ENCODE results near the gene SHISA4.
"Not testable (repeated sequence)": the region's sequence is repeated elsewhere in the genome, so short reads cannot be mapped to it uniquely, and the experiment has no call there.

The SHISA4 gene, protein sequence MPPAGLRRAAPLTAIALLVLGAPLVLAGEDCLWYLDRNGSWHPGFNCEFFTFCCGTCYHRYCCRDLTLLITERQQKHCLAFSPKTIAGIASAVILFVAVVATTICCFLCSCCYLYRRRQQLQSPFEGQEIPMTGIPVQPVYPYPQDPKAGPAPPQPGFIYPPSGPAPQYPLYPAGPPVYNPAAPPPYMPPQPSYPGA

DNA sequence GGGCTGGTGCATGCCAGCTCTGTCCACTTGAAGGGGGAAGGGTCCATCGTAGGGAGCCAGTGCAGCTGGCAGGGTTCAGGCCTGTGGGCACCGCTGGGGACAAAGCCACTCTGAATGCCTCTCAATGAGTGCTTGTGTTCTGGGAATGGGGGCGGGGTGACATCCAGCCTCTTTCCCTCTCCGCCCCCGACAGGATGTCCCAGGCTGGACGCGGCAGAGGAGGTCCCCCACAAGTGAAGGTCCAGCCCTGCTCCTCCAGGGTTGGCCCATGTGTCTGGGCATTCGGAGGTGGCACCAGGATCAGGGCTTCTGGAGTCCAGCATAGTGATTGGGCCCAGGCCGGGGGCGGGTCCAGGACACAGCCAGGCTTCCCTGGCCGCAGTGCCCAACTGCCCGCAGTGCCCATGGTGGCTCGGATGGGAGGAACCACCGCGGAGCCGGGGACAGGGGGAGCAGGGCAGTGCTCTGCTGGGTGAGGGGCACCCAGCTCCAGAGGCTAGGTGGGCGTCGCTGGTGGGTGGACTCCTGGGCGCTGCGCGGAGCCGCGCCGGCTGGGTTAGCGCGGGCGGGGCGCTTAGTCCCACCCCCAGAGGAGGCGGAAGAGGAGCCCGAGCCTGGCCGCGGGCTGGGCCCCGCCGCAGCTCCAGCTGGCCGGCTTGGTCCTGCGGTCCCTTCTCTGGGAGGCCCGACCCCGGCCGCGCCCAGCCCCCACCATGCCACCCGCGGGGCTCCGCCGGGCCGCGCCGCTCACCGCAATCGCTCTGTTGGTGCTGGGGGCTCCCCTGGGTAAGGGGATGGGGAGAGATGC, at the start of gene SHISA4:
SHISA4 (plus strand) TSS at position 617 of the 808 bp plus-strand sequence; CDS start at position 714, 97 bp downstream.
- no peak for DNase-seq

GRCh38 chr1:201839089-201839488, 49.6 kb upstream of the SHISA4 start:
- not testable (repeated sequence) for DNase-seq

DNA sequence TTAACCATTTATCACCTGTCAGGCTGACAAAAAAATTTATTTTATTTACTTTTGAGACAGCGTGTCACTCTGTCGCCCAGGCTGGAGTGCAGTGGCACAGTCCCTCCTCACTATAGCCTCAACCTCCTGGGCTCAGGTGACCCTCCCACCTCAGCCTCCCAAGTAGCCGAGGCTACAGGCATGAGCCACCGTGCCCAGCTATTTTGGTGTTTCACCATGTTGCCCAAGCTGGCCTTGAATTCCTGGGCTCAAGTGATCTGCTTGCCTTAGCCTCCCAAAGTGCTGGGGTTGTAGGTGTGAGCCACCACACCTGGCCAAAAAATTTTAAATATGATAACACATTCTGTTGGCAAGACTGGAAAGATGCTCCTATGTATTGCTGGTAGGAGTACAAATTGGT, 48.6 kb upstream of the SHISA4 start:
- DNase-seq: no peak

GRCh38 chr1:201840490-201840889, 48.2 kb upstream of the SHISA4 start:
- DNase-seq: no peak

GRCh38 chr1:201841265-201841912, 47.3 kb upstream of the SHISA4 start:
- DNase-seq: no peak

DNA sequence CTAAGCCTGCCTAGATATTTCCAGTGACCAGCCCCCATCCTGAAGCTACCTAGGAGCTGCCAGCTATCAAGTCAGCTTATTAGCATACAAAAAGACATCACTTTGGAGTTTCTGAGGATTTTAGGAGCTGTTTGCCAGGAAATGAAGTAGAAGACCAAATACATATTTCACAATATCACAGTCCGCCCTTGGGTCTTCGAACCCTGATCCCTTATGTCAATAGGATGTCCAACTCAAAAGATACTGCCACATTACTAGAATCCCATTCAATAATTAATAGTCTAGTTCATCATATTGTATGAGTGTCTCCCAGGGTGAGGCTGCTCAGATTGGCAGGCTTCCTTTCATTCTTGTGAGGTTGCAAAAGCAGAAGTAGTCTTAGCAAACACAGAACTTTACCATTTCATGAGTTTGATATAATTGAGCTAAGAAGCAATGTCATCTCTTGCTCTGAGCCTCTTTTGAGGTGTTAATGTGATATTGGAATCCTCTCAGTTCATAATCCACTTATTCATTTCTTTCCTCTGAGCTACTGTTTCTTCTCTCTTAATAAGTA, 46.1 kb upstream of the SHISA4 start:
- DNase-seq: no peak

DNA sequence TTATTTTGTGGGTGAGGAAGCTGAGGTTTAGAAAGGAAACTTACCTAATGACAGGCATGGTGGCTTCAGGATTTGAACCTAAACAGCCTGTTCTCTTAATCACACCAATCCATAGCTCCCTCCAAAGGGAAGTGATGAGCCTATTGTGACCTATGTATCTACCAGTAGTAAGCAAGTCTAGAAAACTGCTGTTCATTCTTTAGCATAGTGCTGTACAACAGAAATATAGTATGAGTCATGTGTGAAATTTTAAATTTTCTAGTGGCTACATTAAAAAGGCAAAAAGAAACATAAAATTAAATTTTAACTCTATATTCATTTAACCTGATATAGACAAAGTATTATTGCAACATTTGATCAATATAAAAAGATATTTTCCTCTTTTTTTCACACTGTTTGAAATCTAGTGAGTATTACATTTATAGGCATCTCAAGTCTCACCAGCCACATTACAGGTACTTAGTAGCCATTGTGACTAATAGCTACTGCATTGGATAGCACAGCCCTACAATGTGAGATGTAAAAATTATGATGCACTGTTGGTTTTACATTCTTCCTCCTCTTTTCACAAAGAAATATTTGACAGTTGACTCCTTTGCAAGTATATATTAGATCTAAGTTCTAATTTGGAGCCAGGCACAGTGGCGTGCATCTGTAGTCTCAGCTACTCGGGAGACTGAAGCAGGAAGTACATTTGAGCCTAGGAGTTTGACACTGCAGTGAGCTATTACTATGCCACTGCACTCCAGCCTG, 43.2 kb upstream of the SHISA4 start:
- no peak for DNase-seq

DNA sequence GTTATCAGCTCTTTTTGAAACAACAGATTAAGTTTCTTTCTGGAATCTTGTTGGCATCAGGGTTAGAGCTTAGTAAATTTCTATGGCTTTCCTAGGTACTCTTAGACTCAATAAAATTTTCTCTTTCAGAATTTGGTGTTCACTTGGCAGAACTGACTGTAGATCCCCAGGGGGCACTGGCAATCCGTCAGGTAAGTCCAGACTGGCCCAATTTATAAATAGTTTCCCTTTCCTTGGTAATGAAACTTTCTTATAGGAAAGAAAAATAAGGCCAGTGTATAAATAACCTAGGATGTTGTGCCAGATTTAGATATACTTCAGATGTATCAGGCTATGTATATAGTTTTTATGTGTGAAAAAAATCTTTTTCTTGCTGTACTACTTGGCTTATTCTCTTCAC, 41.5 kb upstream of the SHISA4 start:
- no peak for DNase-seq

DNA sequence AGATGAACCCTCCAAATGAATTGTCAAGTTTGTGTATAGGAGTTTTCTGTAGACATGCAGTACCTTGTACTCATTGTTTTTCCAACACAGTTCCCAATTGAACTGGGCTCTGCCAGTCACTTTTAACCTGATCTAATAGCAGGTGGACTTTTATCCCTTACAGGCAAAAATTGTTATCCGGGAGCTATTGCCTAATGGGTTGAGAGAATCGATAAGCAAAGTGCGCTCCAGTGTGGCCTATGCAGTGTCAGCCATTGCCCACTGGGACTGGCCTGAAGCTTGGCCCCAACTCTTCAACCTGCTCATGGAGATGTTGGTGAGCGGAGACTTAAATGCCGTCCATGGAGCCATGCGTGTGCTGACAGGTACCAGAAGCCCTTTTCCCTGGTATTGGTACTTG, 40.5 kb upstream of the SHISA4 start:
- DNase-seq: no peak

- no peak for DNase-seq
Measured at GRCh38 chr1:201849372-201850052, 39.2 kb upstream of the SHISA4 start.

GRCh38 chr1:201850053-201850397, 38.7 kb upstream of the SHISA4 start:
- no peak for DNase-seq

GRCh38 chr1:201851949-201852348, 36.7 kb upstream of the SHISA4 start:
- DNase-seq: no peak

GRCh38 chr1:201856722-201857121, 32.0 kb upstream of the SHISA4 start:
- not testable (repeated sequence) for DNase-seq

DNA sequence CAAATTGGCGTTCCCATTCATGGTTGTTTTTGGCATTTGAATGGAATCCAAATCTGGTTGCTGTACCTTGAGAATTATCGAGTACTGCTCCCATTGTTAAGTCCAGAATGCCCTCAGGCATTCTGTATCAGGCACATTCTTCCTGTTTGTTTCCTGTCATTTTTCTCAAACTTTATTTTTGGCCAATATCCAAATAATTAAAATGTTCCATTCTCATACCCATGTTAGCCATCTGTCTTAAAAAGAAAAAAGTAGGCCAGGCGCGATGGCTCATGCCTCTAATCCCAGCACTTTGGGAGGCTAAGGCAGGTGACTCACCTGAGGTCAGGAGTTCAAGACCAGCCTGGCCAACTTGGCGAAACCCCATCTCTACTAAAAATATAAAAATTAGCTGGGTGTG, 29.3 kb upstream of the SHISA4 start:
- no peak for DNase-seq

- DNase-seq: no peak
Measured at GRCh38 chr1:201861448-201861847, 27.2 kb upstream of the SHISA4 start.

DNA sequence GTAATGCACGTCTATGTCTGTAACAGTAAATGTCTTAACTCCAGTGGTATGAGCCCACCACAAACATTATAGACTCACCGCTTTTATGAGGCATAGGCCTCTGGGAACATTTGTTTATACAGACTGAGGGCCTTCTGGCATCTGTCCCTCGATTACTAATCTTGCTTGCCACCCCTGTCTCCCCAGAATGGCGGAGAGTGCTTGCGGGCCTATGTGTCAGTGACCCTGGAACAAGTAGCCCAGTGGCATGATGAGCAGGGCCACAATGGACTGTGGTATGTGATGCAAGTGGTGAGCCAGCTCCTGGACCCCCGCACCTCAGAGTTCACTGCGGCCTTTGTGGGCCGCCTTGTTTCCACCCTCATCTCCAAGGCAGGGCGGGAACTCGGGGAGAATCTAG, 18.3 kb upstream of the SHISA4 start:
- DNase-seq: no peak

- DNase-seq: no peak
Measured at GRCh38 chr1:201874672-201875071, 14.0 kb upstream of the SHISA4 start.

- DNase-seq: no peak
Measured at GRCh38 chr1:201876148-201876818, 12.4 kb upstream of the SHISA4 start.

GRCh38 chr1:201877877-201878401, 10.8 kb upstream of the SHISA4 start:
- no peak for DNase-seq

DNA sequence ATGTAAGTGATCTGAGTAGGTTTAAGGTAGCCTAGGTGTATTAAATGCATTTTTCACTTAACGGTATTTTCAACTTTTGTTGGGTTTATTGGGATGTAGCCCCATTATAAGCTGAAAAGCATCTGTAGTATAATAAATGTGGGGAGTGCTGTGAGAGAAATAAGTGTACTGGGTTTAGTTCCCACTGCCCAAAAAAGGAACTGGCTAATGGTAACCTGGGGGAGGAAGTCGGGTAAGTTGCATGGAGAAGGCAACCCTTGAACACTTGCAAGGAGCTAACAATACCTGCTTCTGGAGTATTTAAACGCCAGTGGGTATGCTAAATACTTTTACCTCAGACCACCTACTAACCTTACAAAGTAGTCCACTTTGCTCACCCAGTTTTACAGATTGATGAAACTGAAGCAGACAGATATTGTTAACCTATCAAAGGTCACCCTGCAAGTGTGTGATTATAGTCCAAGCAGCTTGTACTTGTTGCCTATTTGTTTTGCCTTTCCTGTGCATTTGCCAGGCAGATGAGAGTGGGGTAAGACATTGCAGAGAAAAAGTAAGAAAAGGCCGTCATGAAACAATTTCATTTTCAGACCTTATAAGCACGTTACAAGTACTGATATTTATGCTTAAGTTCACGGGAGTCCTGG, 7.6 kb upstream of the SHISA4 start:
- no peak for DNase-seq

DNA sequence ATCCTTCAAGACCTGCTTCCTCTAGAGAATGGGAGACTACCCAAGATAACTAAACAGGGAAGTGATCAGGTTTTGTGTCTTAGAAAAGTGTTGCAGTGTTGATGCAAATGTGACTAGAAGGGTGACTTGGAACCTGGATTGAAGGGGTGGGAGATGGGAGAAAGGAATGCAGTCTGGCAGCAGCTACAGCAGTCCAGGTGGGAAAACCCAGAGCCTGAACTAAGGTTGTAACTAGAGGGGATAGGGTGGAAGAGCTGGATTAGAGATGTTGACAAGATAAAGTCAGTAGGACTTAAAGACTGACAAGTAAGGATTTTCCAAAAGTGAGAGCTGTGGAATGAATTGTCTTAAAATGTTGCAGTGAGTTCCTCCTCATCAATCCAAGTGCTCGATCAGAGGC, 7.1 kb upstream of the SHISA4 start:
- no peak for DNase-seq

Measured in activated T-cell treated with anti-CD3 and anti-CD28 coated beads for 4 hours (primary cell).